ENCODE results near the gene OMP. TPM values are rescaled to one million over a fixed set of nuclear protein-coding genes. Genes with fewer than 3 reads are reported as not detected.

OMP gene
- total and polyA plus RNA-seq, 9 donors, result 0.55 to 1.8 (median 1.6) TPM; not detected in 4

- Histone ChIP-seq H3K36me3 (no peaks in the 10 kb centered on the region), H3K4me3 (no peak overlapping the region), H3K27me3 (no peaks in the 10 kb centered on the region), H3K9me3 (no peaks in the 10 kb centered on the region), H3K4me1 (ENCODE audit: insufficient read depth) (peaks cover 8% of the 10 kb centered on the region), H3K27ac (no peak overlapping the region)
- WGBS, 3 donors, result 67 to 75% (median 71%) methylated on average over 4 of the region's 4 CpGs
- TF ChIP-seq EP300 (IDR thresholded peaks at IDR 0.05) (no peak), POLR2A (IDR thresholded peaks at IDR 0.05) (no peak), CTCF (IDR thresholded peaks at IDR 0.05) (no peak)
- intact Hi-C loops (cut with DNase I), result loop anchor here (2.0 to 10.0 kb wide), 5 partner anchors 62 to 429 kb away; partner anchors contain the start of gene PAK1 (in 1 of the 4)
- no peak for DNase-seq
Measured at GRCh38 chr11:77125695-77126094, 23.1 kb downstream of the OMP start.

- Histone ChIP-seq H3K27ac (peak overlapping the region in 1 of 2 donors; percentile 59), H3K36me3 (no peaks in the 10 kb centered on the region), H3K4me3 (no peak overlapping the region), H3K9me3 (no peaks in the 10 kb centered on the region), H3K4me1 (ENCODE audit: insufficient read depth) (peaks cover 11% of the 10 kb centered on the region), H3K27me3 (no peaks in the 10 kb centered on the region)
- TF ChIP-seq CTCF (IDR thresholded peaks at IDR 0.05) (no peak), EP300 (IDR thresholded peaks at IDR 0.05) (no peak), POLR2A (IDR thresholded peaks at IDR 0.05) (no peak)
- peak in 1 of 5 donors; percentile 50 for DNase-seq
- intact Hi-C loops (cut with DNase I), result loop anchor here (2.0 to 10.0 kb wide), 5 partner anchors 61 to 429 kb away; partner anchors contain the start of gene PAK1 (in 1 of the 4)
- 68 to 72% (median 69%) methylated on average over 17 of the region's 17 CpGs for WGBS, 3 donors
Measured at GRCh38 chr11:77126156-77126775, 23.6 kb downstream of the OMP start.

GRCh38 chr11:77126861-77127234 is 24.2 kb downstream of the OMP start:
- no peaks in the 10 kb centered on the region for H3K36me3 ChIP-seq
- no peaks in the 10 kb centered on the region for H3K9me3 ChIP-seq
- DNase-seq, result peak in 2 of 5 donors; percentile 38 to 55
- intact Hi-C loops (cut with DNase I), result loop anchor here (1.0 to 10.0 kb wide), 6 partner anchors 60 to 428 kb away; partner anchors contain the start of gene PAK1 (in 1 of the 4)
- TF ChIP-seq EP300 (IDR thresholded peaks at IDR 0.05) (no peak), POLR2A (IDR thresholded peaks at IDR 0.05) (no peak), CTCF (IDR thresholded peaks at IDR 0.05) (no peak)
- no peaks in the 10 kb centered on the region for H3K27me3 ChIP-seq
- peaks cover 12% of the 10 kb centered on the region for H3K4me1 ChIP-seq (ENCODE audit: insufficient read depth)
- peak overlapping the region in 1 of 2 donors; percentile 59 for H3K27ac ChIP-seq
- WGBS, 3 donors, result 13 to 18% (median 15%) methylated on average over 7 to 10 of the region's 10 CpGs
- H3K4me3 ChIP-seq, result peak overlapping the region; percentile 41

- H3K27ac ChIP-seq, result peak overlapping the region; percentile 50 to 59
- peaks cover 14% of the 10 kb centered on the region for H3K4me1 ChIP-seq (ENCODE audit: insufficient read depth)
- no peaks in the 10 kb centered on the region for H3K27me3 ChIP-seq
- H3K36me3 ChIP-seq, result no peaks in the 10 kb centered on the region
- no peak for TF ChIP-seq POLR2A (IDR thresholded peaks at IDR 0.05)
- TF ChIP-seq CTCF (IDR thresholded peaks at IDR 0.05), result peak; percentile 99 to 100 (median 99)
- intact Hi-C loops (cut with DNase I), result loop anchor here (1.0 to 10.0 kb wide), 6 partner anchors 60 to 427 kb away; partner anchors contain the start of gene PAK1 (in 1 of the 4)
- H3K9me3 ChIP-seq, result no peaks in the 10 kb centered on the region
- H3K4me3 ChIP-seq, result peak overlapping the region; percentile 41
- DNase-seq, result peak; percentile 71 to 85 (median 81)
- 1% methylated on average over 26 to 27 of the region's 27 CpGs for WGBS, 3 donors
Measured at GRCh38 chr11:77127235-77127911, 24.7 kb downstream of the OMP start.
